Omental fat pad (tissue), 4 donors: ENCODE results near the gene PAFAH2. TPM values are rescaled to one million over a fixed set of nuclear protein-coding genes. Genes with fewer than 3 reads are reported as not detected.

Experiments used
- ATAC-seq: fragments of 150-250 bp; one replicate; pipeline ENCODE4 v1.9.1; 2016; ENCODE audit warnings: mild to moderate bottlenecking, moderate library complexity; ENCODE audit not compliant: low FRiP score
- DNase-seq: peaks from one replicate; pipeline ENCODE4 v3.0.0-alpha.2; 2019; ENCODE audit warnings: low spot score
- total RNA-seq, 4 donors: library from RNA; depleted of rRNA; stranded (reverse); fragments of >200 nt; gene quantifications; one replicate each; pipeline ENCODE4 v1.1.0, GENCODE V29; 2016
- TF ChIP-seq, protein P1 (sequence below), 3 donors: fragments of 450-650 bp; IDR thresholded peaks; one replicate each; pipeline ENCODE4 v1.5.1; 2016 to 2017; ENCODE audit warnings: antibody characterized with exemption in 3 of 3, mild to moderate bottlenecking in 3 of 3, moderate library complexity in 2 of 3

PAFAH2 gene
- total RNA-seq, 4 donors from 2014 or later = 5.3 to 9.8 (median 8.2) TPM

DNA sequence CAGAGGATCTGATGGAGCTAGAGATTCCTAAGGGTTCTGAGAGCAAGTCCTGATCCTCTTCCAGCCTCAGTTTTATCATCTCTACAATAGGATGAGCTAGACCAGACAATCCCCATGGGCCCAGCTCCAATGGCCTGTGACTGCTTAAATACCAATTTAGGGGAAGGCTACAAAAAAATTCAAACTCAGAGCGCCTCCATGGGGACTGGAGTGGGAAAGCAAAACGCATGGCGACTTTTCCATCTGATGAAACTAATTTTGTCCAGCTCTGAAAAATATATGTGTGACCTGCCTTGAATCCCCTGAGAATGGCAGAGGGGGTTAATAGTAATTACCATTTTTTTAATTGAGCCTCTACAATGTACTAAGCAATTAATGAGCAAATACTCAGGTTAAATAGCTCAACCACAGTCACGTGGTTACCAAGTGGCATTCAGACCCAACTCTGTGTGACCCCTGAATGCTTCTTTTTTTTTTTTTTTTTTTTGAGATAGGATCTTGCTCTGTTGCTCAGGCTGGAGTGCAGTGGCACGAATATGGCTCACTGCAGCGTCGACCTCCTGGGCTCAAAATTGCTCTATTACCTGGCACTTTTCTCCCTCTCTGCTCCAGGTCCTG is 32.1 kb upstream of the PAFAH2 start:
- ATAC-seq = no peak
- DNase-seq = no peak
- TF ChIP-seq, protein P1, sequence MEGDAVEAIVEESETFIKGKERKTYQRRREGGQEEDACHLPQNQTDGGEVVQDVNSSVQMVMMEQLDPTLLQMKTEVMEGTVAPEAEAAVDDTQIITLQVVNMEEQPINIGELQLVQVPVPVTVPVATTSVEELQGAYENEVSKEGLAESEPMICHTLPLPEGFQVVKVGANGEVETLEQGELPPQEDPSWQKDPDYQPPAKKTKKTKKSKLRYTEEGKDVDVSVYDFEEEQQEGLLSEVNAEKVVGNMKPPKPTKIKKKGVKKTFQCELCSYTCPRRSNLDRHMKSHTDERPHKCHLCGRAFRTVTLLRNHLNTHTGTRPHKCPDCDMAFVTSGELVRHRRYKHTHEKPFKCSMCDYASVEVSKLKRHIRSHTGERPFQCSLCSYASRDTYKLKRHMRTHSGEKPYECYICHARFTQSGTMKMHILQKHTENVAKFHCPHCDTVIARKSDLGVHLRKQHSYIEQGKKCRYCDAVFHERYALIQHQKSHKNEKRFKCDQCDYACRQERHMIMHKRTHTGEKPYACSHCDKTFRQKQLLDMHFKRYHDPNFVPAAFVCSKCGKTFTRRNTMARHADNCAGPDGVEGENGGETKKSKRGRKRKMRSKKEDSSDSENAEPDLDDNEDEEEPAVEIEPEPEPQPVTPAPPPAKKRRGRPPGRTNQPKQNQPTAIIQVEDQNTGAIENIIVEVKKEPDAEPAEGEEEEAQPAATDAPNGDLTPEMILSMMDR (IDR thresholded peaks at IDR 0.05) = no peak

DNA sequence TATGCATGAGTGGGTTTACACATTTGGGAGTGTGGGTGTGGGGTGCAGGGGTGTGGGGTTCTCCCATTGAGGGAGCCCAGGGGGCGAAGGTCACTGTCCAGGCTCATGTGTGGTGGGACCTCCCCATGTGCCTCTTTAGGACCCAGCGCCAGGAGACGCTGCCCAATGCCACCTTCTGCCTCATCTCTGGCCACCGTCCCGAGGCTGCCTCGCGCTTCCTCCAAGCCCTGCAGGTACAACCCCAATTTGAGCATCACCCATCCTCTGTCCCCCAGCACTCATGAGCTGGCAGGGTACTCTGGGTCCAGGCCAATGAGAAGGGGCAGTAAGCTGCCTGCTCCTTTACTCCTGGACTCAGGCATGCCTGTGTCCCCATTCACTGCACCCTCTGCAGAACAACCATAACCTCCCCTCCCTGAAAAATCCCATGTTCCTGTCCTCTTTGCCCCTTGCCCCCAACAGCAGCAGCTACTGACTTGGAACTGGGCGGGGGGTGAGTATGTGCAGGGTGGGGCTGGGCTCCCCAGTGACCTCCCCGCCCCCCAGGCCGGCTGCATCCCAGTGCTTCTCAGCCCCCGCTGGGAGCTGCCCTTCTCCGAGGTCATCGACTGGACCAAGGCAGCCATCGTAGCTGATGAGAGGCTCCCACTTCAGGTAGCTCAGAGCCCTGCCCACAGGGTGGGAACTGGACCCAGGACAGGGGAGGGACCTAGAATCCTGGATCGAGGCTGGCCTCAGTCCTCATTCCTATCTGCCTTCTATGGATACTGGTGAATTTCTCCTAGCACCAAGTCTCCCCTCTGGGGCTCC is 31.4 kb upstream of the PAFAH2 start:
- ATAC-seq (no peak), DNase-seq (no peak)
- TF ChIP-seq, protein P1 (IDR thresholded peaks at IDR 0.05) = no peak

DNA sequence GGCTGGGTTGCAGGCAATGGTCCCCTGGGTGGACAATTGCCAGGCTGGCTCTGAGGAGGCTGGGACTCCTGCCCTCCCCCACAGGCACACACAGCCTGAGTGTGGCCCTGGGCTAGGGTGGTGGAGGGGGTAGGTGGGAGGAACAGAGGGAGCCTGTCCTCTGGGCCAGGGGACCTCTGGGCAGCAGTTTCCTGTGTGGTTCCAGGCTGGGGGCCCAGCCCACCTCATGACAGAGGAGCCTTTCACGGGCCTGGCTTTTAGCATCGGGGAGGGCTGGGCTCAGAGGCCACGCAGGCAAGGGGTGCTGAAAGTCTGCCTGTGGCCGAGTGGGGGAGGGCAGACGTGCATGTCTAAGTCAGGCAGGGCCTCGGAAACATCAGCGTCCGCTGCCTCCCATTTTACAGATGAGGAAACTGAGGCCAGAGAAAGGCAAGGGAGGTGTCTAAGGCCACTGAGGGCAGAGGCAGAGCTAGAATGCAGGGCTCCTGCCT is 30.7 kb upstream of the PAFAH2 start:
- no peak for ATAC-seq
- no peak for DNase-seq
- TF ChIP-seq, protein P1 (IDR thresholded peaks at IDR 0.05) = no peak

DNA sequence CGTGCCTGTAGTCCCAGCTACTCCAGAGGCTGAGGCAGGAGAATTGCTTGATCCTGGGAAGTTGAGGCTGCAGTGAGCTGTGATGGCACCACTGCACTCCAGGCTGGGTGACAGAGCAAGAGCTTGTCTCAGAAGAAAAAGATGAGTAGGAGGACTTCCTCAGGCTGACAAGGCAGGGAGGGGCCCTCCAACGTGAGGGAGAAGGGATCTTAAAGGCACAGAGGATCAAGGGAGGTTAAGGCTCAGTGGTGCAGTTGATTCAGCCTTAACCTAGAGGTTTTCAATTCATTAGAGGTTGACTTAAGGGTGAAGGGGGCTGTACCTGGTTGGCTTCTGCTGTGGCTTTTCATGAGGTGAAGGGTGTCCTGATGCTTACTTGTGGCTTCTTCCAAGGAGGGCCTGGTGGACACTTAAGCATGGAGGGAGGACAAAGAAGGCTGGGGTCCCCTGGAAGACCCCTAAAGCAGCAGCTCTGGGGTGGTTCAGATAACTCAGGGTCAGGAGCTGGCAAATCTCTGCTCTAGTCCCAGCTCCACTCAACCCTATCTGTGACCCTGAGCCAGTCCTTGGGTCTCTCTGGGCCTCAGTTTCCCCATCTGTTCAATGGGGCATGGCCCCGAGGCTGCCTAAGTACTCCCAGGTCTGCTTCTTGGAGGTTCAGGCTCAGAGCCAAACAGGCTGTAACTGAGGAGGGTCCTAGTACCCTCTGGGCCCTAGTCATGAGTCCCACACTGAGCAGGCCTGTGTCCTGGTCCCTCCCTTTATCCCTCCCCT is 30.0 kb upstream of the PAFAH2 start:
- ATAC-seq (no peak), DNase-seq (no peak)
- TF ChIP-seq, protein P1 (IDR thresholded peaks at IDR 0.05) = no peak

DNA sequence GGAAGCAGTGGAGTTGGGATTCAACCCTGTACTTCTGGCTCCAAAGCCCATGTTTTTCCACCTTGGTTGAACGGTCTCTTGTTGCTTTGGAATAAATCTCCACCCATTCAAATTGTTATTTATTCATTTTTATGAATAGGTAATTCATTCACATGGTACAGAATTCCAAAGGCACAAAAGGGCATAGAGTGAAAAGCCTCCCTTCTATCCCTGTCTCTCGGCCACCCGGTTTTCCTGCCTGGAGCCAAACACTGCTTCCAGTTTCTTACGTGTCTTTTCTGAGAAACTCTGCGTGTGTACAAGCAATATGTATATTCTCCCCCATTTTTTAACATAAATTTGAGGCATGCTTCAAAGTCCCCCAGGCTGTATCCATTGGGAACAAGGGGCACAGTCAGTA is 27.7 kb upstream of the PAFAH2 start:
- no peak for ATAC-seq
- TF ChIP-seq, protein P1 (IDR thresholded peaks at IDR 0.05) = no peak
- DNase-seq = no peak

DNA sequence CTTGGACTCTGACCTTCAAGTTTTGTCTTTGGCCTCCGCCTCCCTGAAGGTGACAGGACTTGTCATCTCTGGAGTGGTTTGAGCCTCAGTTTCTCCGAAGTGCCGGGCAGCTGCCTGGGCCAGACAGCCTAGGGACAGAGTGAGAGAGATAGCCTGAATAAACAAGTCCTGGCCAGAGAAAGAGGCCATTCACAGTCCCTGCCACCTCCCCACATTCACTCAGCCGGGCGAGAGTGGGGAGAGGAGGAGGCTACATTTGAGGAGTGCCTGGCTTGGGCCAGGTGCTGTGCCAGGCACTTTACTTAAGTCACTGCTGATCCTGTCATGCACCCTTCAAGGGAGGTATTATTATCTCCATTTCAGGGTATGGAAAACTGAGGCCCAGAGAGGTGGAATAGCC is 27.2 kb upstream of the PAFAH2 start:
- TF ChIP-seq, protein P1 (IDR thresholded peaks at IDR 0.05) = no peak
- ATAC-seq (no peak), DNase-seq (no peak)
